HG03139 (cell line): ENCODE measurements around the gene APH1B.
"Not testable (repeated sequence)": the region's sequence is repeated elsewhere in the genome, so short reads cannot be mapped to it uniquely, and the experiment has no call there.

Source experiments
- ATAC-seq: cut with Tn5 transposase; IDR thresholded peaks from one replicate; pipeline ENCODE4 v1.9.1; 2021; ENCODE audit not compliant: unreplicated experiment

APH1B gene

GRCh38 chr15:63329567-63330350 lies 52.4 kb downstream of the APH1B start:
- no peak for ATAC-seq

GRCh38 chr15:63330926-63331325 lies 53.5 kb downstream of the APH1B start:
- ATAC-seq, result no peak

GRCh38 chr15:63331456-63331855 lies 54.1 kb downstream of the APH1B start:
- ATAC-seq, result no peak

GRCh38 chr15:63332367-63333124 lies 55.1 kb downstream of the APH1B start:
- no peak for ATAC-seq

GRCh38 chr15:63334821-63335220 lies 57.4 kb downstream of the APH1B start:
- no peak for ATAC-seq

GRCh38 chr15:63335543-63336240 lies 58.3 kb downstream of the APH1B start:
- no peak for ATAC-seq

GRCh38 chr15:63337046-63337445 lies 59.6 kb downstream of the APH1B start:
- ATAC-seq, result no peak

GRCh38 chr15:63338170-63338569 lies 60.8 kb downstream of the APH1B start:
- no peak for ATAC-seq

GRCh38 chr15:63339006-63339766 lies 61.8 kb downstream of the APH1B start:
- no peak for ATAC-seq

- ATAC-seq, result no peak
These were observed 62.4 kb downstream of the APH1B start for GRCh38 chr15:63339836-63340235.

GRCh38 chr15:63340353-63340752 lies 62.9 kb downstream of the APH1B start:
- no peak for ATAC-seq

GRCh38 chr15:63340878-63341277 lies 63.5 kb downstream of the APH1B start:
- ATAC-seq, result no peak

GRCh38 chr15:63341898-63342297 lies 64.5 kb downstream of the APH1B start:
- no peak for ATAC-seq

GRCh38 chr15:63342996-63343562 lies 65.7 kb downstream of the APH1B start:
- not testable (repeated sequence) for ATAC-seq

GRCh38 chr15:63344731-63345390 lies 67.5 kb downstream of the APH1B start:
- ATAC-seq, result no peak

- no peak for ATAC-seq
These were observed 68.0 kb downstream of the APH1B start for GRCh38 chr15:63345391-63345752.

- no peak for ATAC-seq
These were observed 69.9 kb downstream of the APH1B start for GRCh38 chr15:63347074-63347857.

GRCh38 chr15:63348392-63348791 lies 71.0 kb downstream of the APH1B start:
- no peak for ATAC-seq

- no peak for ATAC-seq
These were observed 71.8 kb downstream of the APH1B start for GRCh38 chr15:63349156-63349555.
